ENCODE results near the gene CPD.

- TF ChIP-seq EZH2phosphoT487 (conservative IDR thresholded peaks at IDR 0.05; ENCODE audit: low read length) (no peak), CTCF (IDR thresholded peaks at IDR 0.05; ENCODE audit: insufficient read depth, low read length, poor library complexity, severe bottlenecking) (no peak)
Measured at GRCh38 chr17:30358055-30358760, 20.5 kb upstream of the CPD start.
